ENCODE results near the gene POLR2I. TPM values are rescaled to one million over a fixed set of nuclear protein-coding genes. Genes with fewer than 3 reads are reported as not detected.
A peak's percentile ranks its signal among the peaks of the same experiment; 100 is the strongest.

The POLR2I gene
- total and polyA plus RNA-seq, 2 of the 13 experiments (the other 11 are each of a cell fraction or from before 2014, with no cell fraction given), result 40.5 to 104 TPM

- TF ChIP-seq MAZ (IDR thresholded peaks at IDR 0.05; ENCODE audit: borderline replicate concordance, low read depth, low read length) (peak; percentile 48; the same call in 1 of the 2 replicates), MAZ (CRISPR knock-in tag; IDR thresholded peaks at IDR 0.05; ENCODE audit: low read depth) (peak; percentile 92), NONO (IDR thresholded peaks at IDR 0.05) (no peak), NONO (CRISPR knock-in tag; conservative IDR thresholded peaks at IDR 0.05) (peak; percentile 92), DZIP1 (CRISPR knock-in tag; IDR thresholded peaks at IDR 0.05) (peak; percentile 20; the same call in 1 of the 2 replicates), NFE2L1 (CRISPR knock-in tag; IDR thresholded peaks at IDR 0.05; ENCODE audit: borderline replicate concordance) (no peak; the same call in 1 of the 2 replicates), ZNF713 (CRISPR knock-in tag; IDR thresholded peaks at IDR 0.05) (0 out of 2 replicates have a peak, but pooled peaks have one; percentile 90), SOX13 (IDR thresholded peaks at IDR 0.05) (no peak; the same call in 1 of the 2 replicates), SOX13 (CRISPR knock-in tag; conservative IDR thresholded peaks at IDR 0.05 in 1 of 2, IDR thresholded peaks at IDR 0.05 in 1 of 2) (peak in 1 of 2 experiments; percentile 51; a peak in 2 of 4 replicates), ZNF883 (CRISPR knock-in tag; IDR thresholded peaks at IDR 0.05; ENCODE audit: not compliant biosample characterization) (no peak), HDAC6 (IDR thresholded peaks at IDR 0.05; ENCODE audit: low read depth, low read length) (no peak), KDM2A (CRISPR knock-in tag; IDR thresholded peaks at IDR 0.05; ENCODE audit: borderline replicate concordance, low read depth) (peak; percentile 97), ARNT2 (CRISPR knock-in tag; IDR thresholded peaks at IDR 0.05; ENCODE audit: low read depth) (peak; percentile 80; the same call in 1 of the 2 replicates), PHF20 (CRISPR knock-in tag; IDR thresholded peaks at IDR 0.05) (peak; percentile 43; the same call in 1 of the 2 replicates), SP140L (CRISPR knock-in tag; IDR thresholded peaks at IDR 0.05; ENCODE audit: borderline replicate concordance) (no peak), SP4 (CRISPR knock-in tag; IDR thresholded peaks at IDR 0.05) (peak; percentile 90), ZBTB25 (CRISPR knock-in tag; IDR thresholded peaks at IDR 0.05) (peak; percentile 81; the same call in 1 of the 2 replicates), HDAC2 (CRISPR knock-in tag; IDR thresholded peaks at IDR 0.05) (peak; percentile 33; the same call in 1 of the 2 replicates), TFAP4 (IDR thresholded peaks at IDR 0.05; ENCODE audit: borderline replicate concordance, low read depth) (peak; percentile 60; the same call in 1 of the 2 replicates), PCBP1 (IDR thresholded peaks at IDR 0.05; ENCODE audit: borderline replicate concordance, low read depth, low read length) (0 out of 2 replicates have a peak, but pooled peaks have one; percentile 69), MIXL1 (CRISPR knock-in tag; IDR thresholded peaks at IDR 0.05) (peak; percentile 72; the same call in 1 of the 2 replicates)
These were observed 25.0 kb upstream of the POLR2I start, which contains the start of gene CAPNS1 (continued) for GRCh38 chr19:36139473-36140303.
